DND-41 (cell line): ENCODE measurements around the gene GABRR3.

Source experiments
- ATAC-seq: fragments of 200-7000 bp; cut with Tn5 transposase; 3 replicates; pipeline ENCODE4 v1.9.1; 2021; ENCODE audit warnings: low read depth; ENCODE audit not compliant: insufficient read depth
- DNase-seq: peaks from one replicate; pipeline ENCODE4 v3.0.0-alpha.2; 2020
- H2AFZ ChIP-seq: 2 replicates; pipeline ENCODE4 v1.6.0; 2012; ENCODE audit warnings: low read depth, low read length
- H3K27ac ChIP-seq: 2 replicates; pipeline ENCODE4 v1.5.1; 2012; ENCODE audit warnings: low read length, inconsistent platforms
- H3K27me3 ChIP-seq: fragments of 200-600 bp; sonication (generic); 2 replicates; pipeline ENCODE4 v1.6.0; 2012; ENCODE audit warnings: low read length, mild to moderate bottlenecking, inconsistent platforms; ENCODE audit not compliant: insufficient read depth, poor library complexity
- H3K36me3 ChIP-seq: 2 replicates; pipeline ENCODE4 v1.5.1; 2012; ENCODE audit warnings: low read length, inconsistent platforms; ENCODE audit not compliant: insufficient read depth
- H3K4me1 ChIP-seq: 2 replicates; pipeline ENCODE4 v1.5.1; 2012; ENCODE audit warnings: mild to moderate bottlenecking, low read length; ENCODE audit not compliant: insufficient read depth
- H3K4me2 ChIP-seq: 2 replicates; pipeline ENCODE4 v1.6.0; 2012; ENCODE audit warnings: mild to moderate bottlenecking, moderate library complexity, low read length, inconsistent platforms; ENCODE audit not compliant: insufficient read depth
- H3K4me3 ChIP-seq, 2 experiments: fragments of 200-600 bp in 1 of 2; shearing (Covaris generic) in 1 of 2; 2 replicates each; pipeline ENCODE4 v1.5.1; 2012 to 2016; ENCODE audit warnings: inconsistent platforms in 2 of 2, low read length in 2 of 2, mild to moderate bottlenecking in 2 of 2, low read depth in 1 of 2, moderate library complexity in 1 of 2
- H3K79me2 ChIP-seq: 2 replicates; pipeline ENCODE4 v1.6.0; 2012; ENCODE audit warnings: low read length, inconsistent platforms; ENCODE audit not compliant: insufficient read depth
- H3K9ac ChIP-seq: 2 replicates; pipeline ENCODE4 v1.6.0; 2012; ENCODE audit warnings: low read depth, mild to moderate bottlenecking, inconsistent platforms, low read length, moderate library complexity
- H3K9me3 ChIP-seq: 2 replicates; pipeline ENCODE4 v1.5.1; 2012; ENCODE audit warnings: low read length, moderate library complexity, mild to moderate bottlenecking, inconsistent platforms; ENCODE audit not compliant: insufficient read depth, severe bottlenecking
- H4K20me1 ChIP-seq: 2 replicates; pipeline ENCODE4 v1.6.0; 2012; ENCODE audit warnings: low read length; ENCODE audit not compliant: insufficient read depth
- EZH2 ChIP-seq: IDR thresholded peaks from 3 replicates; pipeline ENCODE4 v1.6.1; 2012; ENCODE audit warnings: borderline replicate concordance, low read depth, mild to moderate bottlenecking, moderate library complexity, low read length, inconsistent platforms; ENCODE audit not compliant: severe bottlenecking
- TF ChIP-seq, protein P1 (sequence below): IDR thresholded peaks from 2 replicates; pipeline ENCODE4 v1.5.1; 2012; ENCODE audit warnings: borderline replicate concordance, low read length, moderate library complexity, mild to moderate bottlenecking; ENCODE audit not compliant: poor library complexity, severe bottlenecking; ENCODE audit errors: extremely low read depth

The GABRR3 gene

DNA sequence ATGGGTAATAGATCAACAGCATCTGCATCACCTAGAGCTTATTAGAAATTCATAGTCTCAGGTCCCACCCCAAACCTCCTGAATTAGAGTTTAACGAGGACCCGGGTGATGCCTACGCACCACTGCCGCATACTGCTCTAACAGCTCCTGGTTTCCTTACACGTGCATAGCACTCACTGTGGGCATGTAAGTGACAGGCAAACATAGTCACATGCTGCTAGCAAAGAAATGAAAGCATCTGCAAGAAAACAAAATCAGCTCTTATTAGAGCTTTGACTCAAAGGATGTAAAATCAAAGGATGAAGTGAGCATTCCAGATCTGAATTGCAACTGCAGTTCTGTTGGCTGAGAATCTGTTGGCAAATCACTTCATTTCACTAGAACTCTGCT lies 43.8 kb downstream of the GABRR3 start:
- H3K9ac ChIP-seq, result no peak overlapping the region
- no peaks in the 10 kb centered on the region for H3K27me3 ChIP-seq
- peaks cover 3% of the 10 kb centered on the region for H3K9me3 ChIP-seq
- TF ChIP-seq, protein P1, sequence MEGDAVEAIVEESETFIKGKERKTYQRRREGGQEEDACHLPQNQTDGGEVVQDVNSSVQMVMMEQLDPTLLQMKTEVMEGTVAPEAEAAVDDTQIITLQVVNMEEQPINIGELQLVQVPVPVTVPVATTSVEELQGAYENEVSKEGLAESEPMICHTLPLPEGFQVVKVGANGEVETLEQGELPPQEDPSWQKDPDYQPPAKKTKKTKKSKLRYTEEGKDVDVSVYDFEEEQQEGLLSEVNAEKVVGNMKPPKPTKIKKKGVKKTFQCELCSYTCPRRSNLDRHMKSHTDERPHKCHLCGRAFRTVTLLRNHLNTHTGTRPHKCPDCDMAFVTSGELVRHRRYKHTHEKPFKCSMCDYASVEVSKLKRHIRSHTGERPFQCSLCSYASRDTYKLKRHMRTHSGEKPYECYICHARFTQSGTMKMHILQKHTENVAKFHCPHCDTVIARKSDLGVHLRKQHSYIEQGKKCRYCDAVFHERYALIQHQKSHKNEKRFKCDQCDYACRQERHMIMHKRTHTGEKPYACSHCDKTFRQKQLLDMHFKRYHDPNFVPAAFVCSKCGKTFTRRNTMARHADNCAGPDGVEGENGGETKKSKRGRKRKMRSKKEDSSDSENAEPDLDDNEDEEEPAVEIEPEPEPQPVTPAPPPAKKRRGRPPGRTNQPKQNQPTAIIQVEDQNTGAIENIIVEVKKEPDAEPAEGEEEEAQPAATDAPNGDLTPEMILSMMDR, result no peak
- H3K4me2 ChIP-seq, result peak overlapping the region; percentile 61
- peaks cover 23% of the 10 kb centered on the region for H3K4me1 ChIP-seq
- no peaks in the 10 kb centered on the region for H4K20me1 ChIP-seq
- H2AFZ ChIP-seq, result peak overlapping the region; percentile 63
- H3K79me2 ChIP-seq, result no peaks in the 10 kb centered on the region
- no peaks in the 10 kb centered on the region for H3K36me3 ChIP-seq
- peak overlapping the region in 1 of 2 experiments; percentile 39; a peak in 2 of 4 replicates for H3K4me3 ChIP-seq
- H3K27ac ChIP-seq, result no peak overlapping the region
- peak; percentile 83 for ATAC-seq
- DNase-seq, result no peak

DNA sequence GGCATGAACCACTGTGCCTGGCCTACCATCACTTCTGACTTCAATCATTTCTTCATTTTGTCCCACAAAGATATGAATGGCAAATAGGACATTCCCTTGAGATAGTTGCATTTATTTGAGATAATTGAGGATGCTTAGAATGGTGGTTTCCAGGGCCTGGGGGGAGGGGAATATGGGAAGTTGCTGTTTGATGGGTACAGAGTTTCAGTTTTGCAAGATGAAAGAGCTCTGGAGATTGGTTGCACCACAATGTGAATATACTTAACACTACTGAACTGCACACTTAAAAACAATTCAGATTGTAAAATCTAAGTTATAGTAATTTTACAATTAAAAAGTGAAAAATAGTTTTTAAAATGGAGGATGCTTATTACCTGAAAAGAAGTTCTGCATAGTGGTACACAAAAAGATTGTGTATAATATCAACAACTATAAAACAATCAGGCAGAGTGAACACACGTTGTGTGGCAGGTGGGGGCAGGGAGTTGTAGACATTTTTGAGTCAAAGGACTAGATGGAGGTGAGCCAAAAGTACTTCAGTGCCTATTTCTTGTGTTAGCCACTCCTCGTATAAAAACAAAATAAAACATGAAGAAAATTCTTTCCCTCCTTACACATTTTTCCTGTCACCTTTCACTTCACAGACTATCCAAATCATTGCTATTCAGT lies 44.4 kb downstream of the GABRR3 start:
- H2AFZ ChIP-seq, result peak overlapping the region; percentile 63
- no peak overlapping the region for H3K9ac ChIP-seq
- no peak overlapping the region for H3K27ac ChIP-seq
- no peaks in the 10 kb centered on the region for H3K27me3 ChIP-seq
- no peaks in the 10 kb centered on the region for H4K20me1 ChIP-seq
- DNase-seq, result peak; percentile 43
- no peaks in the 10 kb centered on the region for H3K36me3 ChIP-seq
- peaks cover 23% of the 10 kb centered on the region for H3K4me1 ChIP-seq
- TF ChIP-seq EZH2, result no peak
- TF ChIP-seq, protein P1, result no peak
- peak overlapping the region; percentile 61 for H3K4me2 ChIP-seq
- peaks cover 3% of the 10 kb centered on the region for H3K9me3 ChIP-seq
- H3K4me3 ChIP-seq, result peak overlapping the region in 1 of 2 experiments; percentile 39; a peak in 2 of 4 replicates
- H3K79me2 ChIP-seq, result no peaks in the 10 kb centered on the region
- ATAC-seq, result peak; percentile 77

DNA sequence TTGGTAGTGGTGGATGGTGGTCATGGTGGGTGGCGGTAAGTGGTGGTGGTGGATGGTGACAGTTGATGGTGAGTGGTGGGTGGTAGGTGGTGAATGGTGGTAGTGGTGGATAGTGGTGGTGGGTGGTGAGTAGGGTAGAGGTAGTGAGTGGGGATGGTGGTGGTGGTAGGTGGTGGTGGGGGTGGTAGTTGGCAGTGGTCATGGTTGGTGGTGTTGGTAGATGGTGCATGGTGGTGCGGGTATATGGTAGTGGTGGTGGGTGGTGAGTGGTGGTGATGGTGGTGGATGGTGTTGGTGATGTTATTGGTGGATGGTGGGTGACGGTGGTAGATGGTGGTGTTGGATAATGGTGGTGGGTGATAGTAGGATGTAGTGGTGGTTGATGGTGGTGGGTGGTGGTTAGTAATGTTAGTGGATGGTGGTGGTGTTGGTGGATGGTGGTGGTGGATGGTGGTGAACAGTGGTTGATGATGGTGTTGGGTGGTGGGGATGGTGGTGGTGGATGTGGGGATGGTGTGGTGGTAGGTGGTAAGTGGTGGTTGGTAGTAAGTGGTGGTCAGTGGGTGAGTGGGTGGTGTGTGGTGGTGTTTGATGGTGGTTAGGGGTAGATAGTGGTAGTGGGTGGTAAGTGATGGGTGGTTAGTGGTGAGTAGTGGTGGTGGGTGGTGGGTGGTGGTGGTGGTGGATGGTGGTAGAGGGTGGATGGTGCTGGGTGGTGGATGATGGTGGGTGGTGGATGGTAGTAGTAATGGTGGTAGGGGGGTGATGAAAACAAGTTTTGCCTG lies 46.1 kb downstream of the GABRR3 start:
- Histone ChIP-seq H3K27me3 (no peaks in the 10 kb centered on the region), H3K4me2 (no peak overlapping the region), H2AFZ (no peak overlapping the region), H3K79me2 (no peaks in the 10 kb centered on the region), H3K9me3 (peaks cover 3% of the 10 kb centered on the region), H3K4me3 (no peak overlapping the region), H3K36me3 (no peaks in the 10 kb centered on the region), H3K4me1 (peaks cover 23% of the 10 kb centered on the region), H3K9ac (no peak overlapping the region), H4K20me1 (no peaks in the 10 kb centered on the region), H3K27ac (no peak overlapping the region)
- no peak for ATAC-seq
- no peak for DNase-seq
- no peak for TF ChIP-seq EZH2
- TF ChIP-seq, protein P1, result no peak
